Liver (tissue), 9 donors: ENCODE measurements around the gene KCNK13. TPM values are rescaled to one million over a fixed set of nuclear protein-coding genes. Genes with fewer than 3 reads are reported as not detected.

Experiments used
- DNase-seq: peaks from one replicate; pipeline ENCODE4 v3.0.0-alpha.2; 2017; ENCODE audit warnings: low spot score
- H3K27ac ChIP-seq, 2 donors: one replicate each; pipeline ENCODE4 v1.7.0; 2013; ENCODE audit warnings: inconsistent platforms in 2 of 2, low read length in 2 of 2, control low read depth in 1 of 2, low read depth in 1 of 2, mild to moderate bottlenecking in 1 of 2
- H3K27me3 ChIP-seq, 4 donors: one replicate each; pipeline versions ENCODE4 v1.6.1 to v1.7.0; 2013; ENCODE audit warnings: low read length in 3 of 4, inconsistent platforms in 1 of 4, mild to moderate bottlenecking in 1 of 4, moderate library complexity in 1 of 4; ENCODE audit not compliant: control insufficient read depth in 4 of 4, insufficient read depth in 4 of 4
- H3K36me3 ChIP-seq, 4 donors: one replicate each; pipeline versions ENCODE4 v1.6.1 to v1.7.0; 2013; ENCODE audit warnings: low read length in 3 of 4, mild to moderate bottlenecking in 3 of 4, low read depth in 1 of 4, moderate library complexity in 1 of 4; ENCODE audit not compliant: control insufficient read depth in 4 of 4, insufficient read depth in 3 of 4
- H3K4me1 ChIP-seq, 4 donors: one replicate each; pipeline versions ENCODE4 v1.6.1 to v1.7.0; 2013; ENCODE audit warnings: low read length in 3 of 4, mild to moderate bottlenecking in 3 of 4, moderate library complexity in 1 of 4; ENCODE audit not compliant: control insufficient read depth in 4 of 4, insufficient read depth in 4 of 4
- H3K4me3 ChIP-seq, 3 donors: one replicate each; pipeline versions ENCODE4 v1.6.1 to v1.7.0; 2013; ENCODE audit warnings: low read length in 3 of 3, control low read depth in 1 of 3, low read depth in 1 of 3, mild to moderate bottlenecking in 1 of 3
- H3K9ac ChIP-seq, 2 donors: one replicate each; pipeline ENCODE4 v1.7.0; 2013; ENCODE audit warnings: low read length in 2 of 2, mild to moderate bottlenecking in 2 of 2, moderate library complexity in 2 of 2, control low read depth in 1 of 2, low read depth in 1 of 2
- H3K9me3 ChIP-seq, 4 donors: one replicate each; pipeline versions ENCODE4 v1.6.1 to v1.7.0; 2013; ENCODE audit warnings: low read length in 3 of 4; ENCODE audit not compliant: control insufficient read depth in 4 of 4
- ATF3 ChIP-seq: IDR thresholded peaks from 2 replicates; pipeline ENCODE4 v1.6.1; 2016; ENCODE audit warnings: antibody characterized with exemption
- EGR1 ChIP-seq, 2 donors: IDR thresholded peaks; 2 replicates each; pipeline ENCODE4 v1.6.1; 2016 to 2018; ENCODE audit warnings: antibody characterized with exemption in 2 of 2, low read depth in 2 of 2
- FOXA1 ChIP-seq: IDR thresholded peaks from 2 replicates; pipeline ENCODE4 v1.6.1; 2016; ENCODE audit warnings: antibody characterized with exemption
- FOXA2 ChIP-seq: IDR thresholded peaks from 2 replicates; pipeline ENCODE4 v1.6.1; 2016; ENCODE audit warnings: antibody characterized with exemption
- GABPA ChIP-seq, 2 donors: IDR thresholded peaks in 1 of 2; conservative IDR thresholded peaks in 1 of 2; 2 replicates each; pipeline ENCODE4 v1.6.1; 2016; ENCODE audit warnings: antibody characterized with exemption in 2 of 2, mild to moderate bottlenecking in 1 of 2, moderate library complexity in 1 of 2
- HNF4G ChIP-seq: IDR thresholded peaks from 2 replicates; pipeline ENCODE4 v1.6.1; 2016; ENCODE audit warnings: antibody characterized with exemption
- JUND ChIP-seq, 2 donors: IDR thresholded peaks; 2 replicates each; pipeline ENCODE4 v1.6.1; 2016; ENCODE audit warnings: antibody characterized with exemption in 2 of 2
- MAX ChIP-seq: IDR thresholded peaks from 2 replicates; pipeline ENCODE4 v1.6.1; 2016; ENCODE audit warnings: antibody characterized with exemption
- RAD21 ChIP-seq, 2 donors: IDR thresholded peaks; 2 replicates each; pipeline ENCODE4 v1.6.1; 2016; ENCODE audit warnings: antibody characterized with exemption in 2 of 2, mild to moderate bottlenecking in 2 of 2
- REST ChIP-seq: IDR thresholded peaks from 2 replicates; pipeline ENCODE4 v1.6.1; 2016; ENCODE audit warnings: antibody characterized with exemption, mild to moderate bottlenecking
- RXRA ChIP-seq, 2 donors: IDR thresholded peaks; 2 replicates each; pipeline ENCODE4 v1.6.1; 2017 to 2018; ENCODE audit warnings: antibody characterized with exemption in 2 of 2, mild to moderate bottlenecking in 1 of 2
- SP1 ChIP-seq: IDR thresholded peaks from 2 replicates; pipeline ENCODE4 v1.6.1; 2018; ENCODE audit warnings: antibody characterized with exemption, mild to moderate bottlenecking
- TAF1 ChIP-seq: conservative IDR thresholded peaks from 2 replicates; pipeline ENCODE4 v1.6.1; 2016; ENCODE audit warnings: antibody characterized with exemption, mild to moderate bottlenecking
- YY1 ChIP-seq: IDR thresholded peaks from 2 replicates; pipeline ENCODE4 v1.6.1; 2016; ENCODE audit warnings: antibody characterized with exemption, mild to moderate bottlenecking
- ZBTB33 ChIP-seq: IDR thresholded peaks from 2 replicates; pipeline ENCODE4 v1.6.1; 2016; ENCODE audit warnings: antibody characterized with exemption
- WGBS: extraction: QIAGEN DNeasy Blood & Tissue Kit; methylation state at CpG from one replicate; pipeline ENCODE4 v1.1.7; 2013; 5-methylcytosine and 5-hydroxymethylcytosine counted together
- polyA plus RNA-seq, 2 donors: library from polyadenylated mRNA; stranded (reverse) in 1 of 2; unstranded in 1 of 2; fragments of 200-250 nt in 1 of 2; fragments of >200 nt in 1 of 2; fragmentation: Nextera tagmentation in 1 of 2; extraction: Ambion mirVana in 1 of 2; gene quantifications; one replicate each; pipeline versions ENCODE4 v1.2.1 to v1.2.3, GENCODE V29; 2013 to 2015
- total RNA-seq, 2 donors: library from RNA; depleted of rRNA; stranded (reverse); fragments of >200 nt; gene quantifications; one replicate each; pipeline ENCODE4 v1.2.3, GENCODE V29; 2014
- donor health status: healthy.
- donor health status: healthy.
- donor health status: healthy.
- donor health status: healthy.
- donor health status: healthy.

The KCNK13 gene
- total and polyA plus RNA-seq, 4 donors = 0.25 to 0.61 (median 0.38) TPM; not detected in 1

GRCh38 chr14:90105756-90106155, 44.0 kb downstream of the KCNK13 start (continued):
- TF ChIP-seq ATF3 (no peak), MAX (no peak), JUND (IDR thresholded peaks at IDR 0.05) (no peak), RXRA (IDR thresholded peaks at IDR 0.05) (no peak), SP1 (no peak), GABPA (IDR thresholded peaks at IDR 0.05 in 1 of 2, conservative IDR thresholded peaks at IDR 0.05 in 1 of 2) (no peak)

GRCh38 chr14:90107789-90108188, 46.0 kb downstream of the KCNK13 start:
- Histone ChIP-seq H3K4me1 (no peaks in the 10 kb centered on the region), H3K27me3 (no peaks in the 10 kb centered on the region), H3K4me3 (no peak overlapping the region), H3K9ac (no peak overlapping the region), H3K9me3 (no peaks in the 10 kb centered on the region), H3K27ac (no peak overlapping the region), H3K36me3 (no peaks in the 10 kb centered on the region)
- 89% methylated on average over 6 of the region's 6 CpGs for WGBS
- TF ChIP-seq FOXA2 = no peak
- no peak for TF ChIP-seq FOXA1
- TF ChIP-seq RXRA (IDR thresholded peaks at IDR 0.05) = no peak
- no peak for TF ChIP-seq GABPA (IDR thresholded peaks at IDR 0.05 in 1 of 2, conservative IDR thresholded peaks at IDR 0.05 in 1 of 2)
- TF ChIP-seq YY1 = no peak
- TF ChIP-seq EGR1 (IDR thresholded peaks at IDR 0.05; ENCODE audit: low read depth in 2 of 2) = no peak
- no peak for TF ChIP-seq RAD21 (IDR thresholded peaks at IDR 0.05)
- no peak for TF ChIP-seq ATF3
- TF ChIP-seq REST = no peak
- no peak for TF ChIP-seq JUND (IDR thresholded peaks at IDR 0.05)
- no peak for TF ChIP-seq ZBTB33
- TF ChIP-seq TAF1 = no peak
- no peak for TF ChIP-seq HNF4G
- no peak for TF ChIP-seq MAX
- no peak for DNase-seq

- no peaks in the 10 kb centered on the region for H3K9me3 ChIP-seq
- WGBS = 73% methylated on average over 10 of the region's 10 CpGs
- no peak overlapping the region for H3K4me3 ChIP-seq
- no peaks in the 10 kb centered on the region for H3K27me3 ChIP-seq
- no peaks in the 10 kb centered on the region for H3K4me1 ChIP-seq
- no peak for TF ChIP-seq FOXA2
- no peak for TF ChIP-seq EGR1 (IDR thresholded peaks at IDR 0.05; ENCODE audit: low read depth in 2 of 2)
- H3K9ac ChIP-seq = no peak overlapping the region
- no peak for DNase-seq
- no peak overlapping the region for H3K27ac ChIP-seq
- no peaks in the 10 kb centered on the region for H3K36me3 ChIP-seq
Observed at GRCh38 chr14:90109858-90110257, 48.1 kb downstream of the KCNK13 start.
